Measurements from ENCODE around the gene RRP36.

GRCh38 chr6:43077333-43077809 lies 55.9 kb downstream of the RRP36 start:
- no peak for TF ChIP-seq POLR2A (IDR thresholded peaks at IDR 0.05)
- no peak for TF ChIP-seq CTCF (IDR thresholded peaks at IDR 0.05)

All from thyroid gland (tissue), 4 donors.